ENCODE data around the gene CDKAL1.
A peak's percentile ranks its signal among the peaks of the same experiment; 100 is the strongest.

The CDKAL1 gene

GRCh38 chr6:21100991-21101390 lies 566.7 kb downstream of the CDKAL1 start:
- Histone ChIP-seq H3K27me3 (ENCODE audit: control insufficient read depth in 3 of 3, insufficient read depth in 3 of 3, low read depth in 1 of 3, low read length in 3 of 3) (no peaks in the 10 kb centered on the region), H2BK5ac (ENCODE audit: low read length) (no peak overlapping the region), H3K23ac (ENCODE audit: low read depth, low read length, poor library complexity) (no peak overlapping the region), H3K4me3 (ENCODE audit: low read length in 2 of 2) (no peak overlapping the region), H4K91ac (ENCODE audit: low read depth, low read length, poor library complexity) (no peak overlapping the region), H2AK5ac (ENCODE audit: low read depth, low read length) (no peak overlapping the region), H3K36me3 (replicated peaks in 1 of 2; ENCODE audit: control insufficient read depth in 2 of 2, insufficient read depth in 2 of 2, low read length in 2 of 2) (no peaks in the 10 kb centered on the region), H3K18ac (ENCODE audit: low read length) (no peak overlapping the region), H3K27ac (replicated peaks; ENCODE audit: low read length) (peak overlapping the region; percentile 45), H2BK15ac (ENCODE audit: low read length) (no peak overlapping the region), H3K14ac (ENCODE audit: low read length) (no peak overlapping the region), H2BK12ac (ENCODE audit: low read length) (no peak overlapping the region), H4K8ac (ENCODE audit: low read depth, low read length) (no peak overlapping the region), H2BK120ac (ENCODE audit: low read depth, low read length) (no peak overlapping the region), H3K9ac (ENCODE audit: low read depth, low read length, poor library complexity) (no peak overlapping the region), H3K9me3 (replicated peaks in 1 of 2; ENCODE audit: control insufficient read depth in 2 of 2, insufficient read depth in 1 of 2, low read depth in 1 of 2, low read length in 2 of 2) (no peaks in the 10 kb centered on the region), H3K4me2 (ENCODE audit: insufficient read depth, low read length, poor library complexity, severe bottlenecking) (no peak overlapping the region), H2AFZ (ENCODE audit: low read length) (no peak overlapping the region), H3K4ac (ENCODE audit: low read length) (no peak overlapping the region), H3K4me1 (ENCODE audit: control insufficient read depth in 2 of 2, insufficient read depth in 1 of 2, low read depth in 1 of 2, low read length in 2 of 2) (peaks cover 11 to 14% of the 10 kb centered on the region in 2 donors), H3K79me1 (ENCODE audit: low read depth, low read length) (no peaks in the 10 kb centered on the region)
- no peak for DNase-seq (ENCODE audit: low spot score)
- WGBS, 2 donors (ENCODE audit: extremely low coverage in 2 of 2, insufficient read length in 2 of 2, insufficient replicate concordance in 1 of 2), result no CpG with 5 or more reads among the region's 4 CpGs

GRCh38 chr6:21101694-21102093 lies 567.4 kb downstream of the CDKAL1 start:
- Histone ChIP-seq H3K27me3 (ENCODE audit: control insufficient read depth in 3 of 3, insufficient read depth in 3 of 3, low read depth in 1 of 3, low read length in 3 of 3) (no peaks in the 10 kb centered on the region), H3K4me2 (ENCODE audit: insufficient read depth, low read length, poor library complexity, severe bottlenecking) (no peak overlapping the region), H3K4me1 (ENCODE audit: control insufficient read depth in 2 of 2, insufficient read depth in 1 of 2, low read depth in 1 of 2, low read length in 2 of 2) (peaks cover 11 to 14% of the 10 kb centered on the region in 2 donors), H3K18ac (ENCODE audit: low read length) (no peak overlapping the region), H3K9ac (ENCODE audit: low read depth, low read length, poor library complexity) (no peak overlapping the region), H3K4ac (ENCODE audit: low read length) (no peak overlapping the region), H2BK5ac (ENCODE audit: low read length) (no peak overlapping the region), H3K79me1 (ENCODE audit: low read depth, low read length) (no peaks in the 10 kb centered on the region), H3K4me3 (ENCODE audit: low read length in 2 of 2) (no peak overlapping the region), H2BK120ac (ENCODE audit: low read depth, low read length) (no peak overlapping the region), H3K14ac (ENCODE audit: low read length) (no peak overlapping the region), H3K36me3 (replicated peaks in 1 of 2; ENCODE audit: control insufficient read depth in 2 of 2, insufficient read depth in 2 of 2, low read length in 2 of 2) (no peaks in the 10 kb centered on the region), H2BK15ac (ENCODE audit: low read length) (no peak overlapping the region), H2BK12ac (ENCODE audit: low read length) (no peak overlapping the region), H3K27ac (replicated peaks; ENCODE audit: low read length) (no peak overlapping the region), H2AFZ (ENCODE audit: low read length) (no peak overlapping the region), H3K9me3 (replicated peaks in 1 of 2; ENCODE audit: control insufficient read depth in 2 of 2, insufficient read depth in 1 of 2, low read depth in 1 of 2, low read length in 2 of 2) (no peaks in the 10 kb centered on the region), H3K23ac (ENCODE audit: low read depth, low read length, poor library complexity) (no peak overlapping the region), H4K91ac (ENCODE audit: low read depth, low read length, poor library complexity) (no peak overlapping the region), H2AK5ac (ENCODE audit: low read depth, low read length) (no peak overlapping the region), H4K8ac (ENCODE audit: low read depth, low read length) (no peak overlapping the region)
- DNase-seq (ENCODE audit: low spot score), result no peak
- no CpG with 5 or more reads among the region's 1 CpG for WGBS, 2 donors (ENCODE audit: extremely low coverage in 2 of 2, insufficient read length in 2 of 2, insufficient replicate concordance in 1 of 2)

- Histone ChIP-seq H3K4me2 (ENCODE audit: insufficient read depth, low read length, poor library complexity, severe bottlenecking) (no peak overlapping the region), H2AK5ac (ENCODE audit: low read depth, low read length) (no peak overlapping the region), H3K9ac (ENCODE audit: low read depth, low read length, poor library complexity) (no peak overlapping the region), H3K18ac (ENCODE audit: low read length) (no peak overlapping the region), H2BK15ac (ENCODE audit: low read length) (no peak overlapping the region), H3K79me1 (ENCODE audit: low read depth, low read length) (no peaks in the 10 kb centered on the region), H3K4ac (ENCODE audit: low read length) (no peak overlapping the region), H2BK120ac (ENCODE audit: low read depth, low read length) (no peak overlapping the region), H2BK5ac (ENCODE audit: low read length) (no peak overlapping the region), H3K23ac (ENCODE audit: low read depth, low read length, poor library complexity) (no peak overlapping the region), H2BK12ac (ENCODE audit: low read length) (no peak overlapping the region), H3K4me3 (ENCODE audit: low read length in 2 of 2) (no peak overlapping the region), H3K9me3 (replicated peaks in 1 of 2; ENCODE audit: control insufficient read depth in 2 of 2, insufficient read depth in 1 of 2, low read depth in 1 of 2, low read length in 2 of 2) (no peaks in the 10 kb centered on the region), H3K14ac (ENCODE audit: low read length) (no peak overlapping the region), H4K91ac (ENCODE audit: low read depth, low read length, poor library complexity) (no peak overlapping the region), H2AFZ (ENCODE audit: low read length) (no peak overlapping the region), H3K27ac (replicated peaks; ENCODE audit: low read length) (no peak overlapping the region), H3K36me3 (replicated peaks in 1 of 2; ENCODE audit: control insufficient read depth in 2 of 2, insufficient read depth in 2 of 2, low read length in 2 of 2) (no peaks in the 10 kb centered on the region), H3K27me3 (ENCODE audit: control insufficient read depth in 3 of 3, insufficient read depth in 3 of 3, low read depth in 1 of 3, low read length in 3 of 3) (no peaks in the 10 kb centered on the region), H3K4me1 (ENCODE audit: control insufficient read depth in 2 of 2, insufficient read depth in 1 of 2, low read depth in 1 of 2, low read length in 2 of 2) (peaks cover 11 to 14% of the 10 kb centered on the region in 2 donors), H4K8ac (ENCODE audit: low read depth, low read length) (no peak overlapping the region)
- no CpG with 5 or more reads among the region's 7 CpGs for WGBS, 2 donors (ENCODE audit: extremely low coverage in 2 of 2, insufficient read length in 2 of 2, insufficient replicate concordance in 1 of 2)
- no peak for DNase-seq (ENCODE audit: low spot score)
These were observed 567.9 kb downstream of the CDKAL1 start for GRCh38 chr6:21102201-21102600.

GRCh38 chr6:21102624-21103023 lies 568.4 kb downstream of the CDKAL1 start:
- Histone ChIP-seq H3K9ac (ENCODE audit: low read depth, low read length, poor library complexity) (no peak overlapping the region), H2AFZ (ENCODE audit: low read length) (no peak overlapping the region), H3K4me2 (ENCODE audit: insufficient read depth, low read length, poor library complexity, severe bottlenecking) (no peak overlapping the region), H3K9me3 (replicated peaks in 1 of 2; ENCODE audit: control insufficient read depth in 2 of 2, insufficient read depth in 1 of 2, low read depth in 1 of 2, low read length in 2 of 2) (no peaks in the 10 kb centered on the region), H2BK120ac (ENCODE audit: low read depth, low read length) (no peak overlapping the region), H3K4ac (ENCODE audit: low read length) (no peak overlapping the region), H4K91ac (ENCODE audit: low read depth, low read length, poor library complexity) (no peak overlapping the region), H3K27ac (replicated peaks; ENCODE audit: low read length) (no peak overlapping the region), H3K4me3 (ENCODE audit: low read length in 2 of 2) (no peak overlapping the region), H2BK5ac (ENCODE audit: low read length) (no peak overlapping the region), H2AK5ac (ENCODE audit: low read depth, low read length) (no peak overlapping the region), H3K79me1 (ENCODE audit: low read depth, low read length) (no peaks in the 10 kb centered on the region), H3K4me1 (ENCODE audit: control insufficient read depth in 2 of 2, insufficient read depth in 1 of 2, low read depth in 1 of 2, low read length in 2 of 2) (peaks cover 11 to 14% of the 10 kb centered on the region in 2 donors), H3K36me3 (replicated peaks in 1 of 2; ENCODE audit: control insufficient read depth in 2 of 2, insufficient read depth in 2 of 2, low read length in 2 of 2) (no peaks in the 10 kb centered on the region), H3K18ac (ENCODE audit: low read length) (no peak overlapping the region), H2BK12ac (ENCODE audit: low read length) (no peak overlapping the region), H4K8ac (ENCODE audit: low read depth, low read length) (no peak overlapping the region), H3K14ac (ENCODE audit: low read length) (no peak overlapping the region), H3K27me3 (ENCODE audit: control insufficient read depth in 3 of 3, insufficient read depth in 3 of 3, low read depth in 1 of 3, low read length in 3 of 3) (no peaks in the 10 kb centered on the region), H3K23ac (ENCODE audit: low read depth, low read length, poor library complexity) (no peak overlapping the region), H2BK15ac (ENCODE audit: low read length) (no peak overlapping the region)
- no CpG with 5 or more reads among the region's 7 CpGs for WGBS, 2 donors (ENCODE audit: extremely low coverage in 2 of 2, insufficient read length in 2 of 2, insufficient replicate concordance in 1 of 2)
- no peak for DNase-seq (ENCODE audit: low spot score)

Data from neuronal stem cell (in vitro differentiated cells).